NB4 (cell line): ENCODE data around the gene SMAD3.

Experiments
- MYC ChIP-seq: IDR thresholded peaks from 2 replicates; pipeline ENCODE4 v1.6.1; 2011; ENCODE audit warnings: low read depth, low read length
- POLR2A ChIP-seq: IDR thresholded peaks from 2 replicates; pipeline ENCODE4 v1.6.1; 2011; ENCODE audit warnings: mild to moderate bottlenecking; ENCODE audit not compliant: insufficient read length; ENCODE audit errors: extremely low read depth
- TF ChIP-seq, protein P1 (sequence below): IDR thresholded peaks from one replicate; pipeline ENCODE4 v1.5.1; 2012; ENCODE audit warnings: low read depth, low read length
- TF ChIP-seq, protein P2 (sequence below): IDR thresholded peaks from 2 replicates; pipeline ENCODE4 v1.6.1; 2011; ENCODE audit warnings: low read depth, low read length

DNA sequence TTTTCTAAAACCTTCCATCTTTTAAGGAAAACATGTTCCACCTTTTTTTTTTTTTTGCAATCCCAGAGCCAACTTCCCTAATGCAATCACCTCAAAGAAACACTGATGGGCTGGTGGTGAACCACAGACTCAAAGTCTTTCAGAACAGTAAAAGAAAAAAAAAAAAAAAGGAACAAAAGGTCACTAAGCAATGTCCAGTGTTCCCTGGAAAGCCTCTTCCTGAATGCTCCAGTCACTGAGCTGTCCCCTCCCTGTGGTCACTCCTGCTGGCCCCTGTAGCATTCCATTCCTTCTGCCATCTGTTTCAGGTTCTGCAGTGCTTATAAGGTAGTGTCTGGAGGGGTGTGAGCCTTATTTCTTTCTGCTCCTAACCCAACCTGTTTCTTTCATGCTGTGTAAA, 135.7 kb downstream of the SMAD3 start:
- TF ChIP-seq, protein P1, sequence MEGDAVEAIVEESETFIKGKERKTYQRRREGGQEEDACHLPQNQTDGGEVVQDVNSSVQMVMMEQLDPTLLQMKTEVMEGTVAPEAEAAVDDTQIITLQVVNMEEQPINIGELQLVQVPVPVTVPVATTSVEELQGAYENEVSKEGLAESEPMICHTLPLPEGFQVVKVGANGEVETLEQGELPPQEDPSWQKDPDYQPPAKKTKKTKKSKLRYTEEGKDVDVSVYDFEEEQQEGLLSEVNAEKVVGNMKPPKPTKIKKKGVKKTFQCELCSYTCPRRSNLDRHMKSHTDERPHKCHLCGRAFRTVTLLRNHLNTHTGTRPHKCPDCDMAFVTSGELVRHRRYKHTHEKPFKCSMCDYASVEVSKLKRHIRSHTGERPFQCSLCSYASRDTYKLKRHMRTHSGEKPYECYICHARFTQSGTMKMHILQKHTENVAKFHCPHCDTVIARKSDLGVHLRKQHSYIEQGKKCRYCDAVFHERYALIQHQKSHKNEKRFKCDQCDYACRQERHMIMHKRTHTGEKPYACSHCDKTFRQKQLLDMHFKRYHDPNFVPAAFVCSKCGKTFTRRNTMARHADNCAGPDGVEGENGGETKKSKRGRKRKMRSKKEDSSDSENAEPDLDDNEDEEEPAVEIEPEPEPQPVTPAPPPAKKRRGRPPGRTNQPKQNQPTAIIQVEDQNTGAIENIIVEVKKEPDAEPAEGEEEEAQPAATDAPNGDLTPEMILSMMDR: no peak
- TF ChIP-seq POLR2A: no peak
- TF ChIP-seq, protein P2, sequence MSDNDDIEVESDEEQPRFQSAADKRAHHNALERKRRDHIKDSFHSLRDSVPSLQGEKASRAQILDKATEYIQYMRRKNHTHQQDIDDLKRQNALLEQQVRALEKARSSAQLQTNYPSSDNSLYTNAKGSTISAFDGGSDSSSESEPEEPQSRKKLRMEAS: no peak
- no peak for TF ChIP-seq MYC
